Fibroblast of peridontal ligament (primary cell): Measurements from ENCODE around the gene ADAMTS16.

Source experiments
- DNase-seq: peaks from one replicate; pipeline ENCODE4 v3.0.0-alpha.2; 2010; ENCODE audit errors: extremely low read depth

ADAMTS16 gene

DNA sequence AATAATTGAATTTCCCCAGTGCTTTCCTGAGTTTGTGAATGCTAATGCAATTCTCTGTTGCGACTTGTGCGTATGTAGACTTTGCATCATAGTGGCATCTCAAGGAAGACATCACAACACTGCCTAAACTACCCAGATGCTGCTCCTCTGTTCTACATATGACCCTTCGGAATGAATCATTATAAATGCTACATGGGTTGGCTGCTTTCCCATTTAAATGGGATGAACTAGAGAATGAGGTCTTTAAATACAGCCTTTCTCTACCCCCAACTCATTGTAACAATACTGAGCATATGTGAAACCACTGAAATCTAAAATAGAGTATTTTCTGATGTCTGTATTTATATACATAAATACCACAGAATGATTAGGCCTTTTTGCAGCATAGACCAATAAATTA, 145.8 kb downstream of the ADAMTS16 start:
- no peak for DNase-seq

DNA sequence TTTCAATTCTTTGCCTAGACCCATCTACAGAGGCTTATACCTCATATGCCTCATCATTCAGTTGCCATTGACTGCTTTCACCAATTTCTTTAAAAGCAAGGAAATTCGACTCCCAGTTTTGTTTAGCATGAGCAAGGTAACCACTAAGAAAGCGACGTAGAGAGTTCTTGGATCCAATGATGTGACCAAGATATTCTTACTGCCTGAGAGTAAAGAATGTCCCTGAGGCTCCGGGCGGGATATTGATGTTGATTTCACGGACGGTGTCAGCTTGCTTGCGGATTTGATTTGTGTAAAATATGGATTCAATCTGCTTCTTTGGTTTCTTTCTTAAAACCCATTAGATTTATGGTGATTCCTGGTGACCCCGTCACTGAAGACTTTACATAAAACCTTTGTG, 147.3 kb downstream of the ADAMTS16 start:
- no peak for DNase-seq

DNA sequence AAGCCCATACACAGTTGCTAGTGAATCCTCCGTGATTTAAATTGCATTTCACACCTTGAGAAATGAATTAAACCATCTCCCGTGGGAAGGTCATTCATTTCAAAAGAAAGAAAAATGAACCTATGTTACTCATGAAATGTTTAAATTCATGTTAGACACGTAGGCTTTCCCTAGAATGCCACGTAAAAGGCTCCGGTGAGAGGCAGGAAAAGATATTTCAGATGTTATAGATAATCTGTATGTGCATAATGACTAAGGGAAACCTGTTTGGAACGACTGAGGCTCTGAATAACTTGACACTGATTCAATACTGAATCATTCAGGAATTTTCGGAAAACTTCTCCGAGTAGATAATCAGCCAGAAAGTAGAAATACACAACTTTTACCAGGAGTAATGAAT, 148.1 kb downstream of the ADAMTS16 start:
- no peak for DNase-seq

DNA sequence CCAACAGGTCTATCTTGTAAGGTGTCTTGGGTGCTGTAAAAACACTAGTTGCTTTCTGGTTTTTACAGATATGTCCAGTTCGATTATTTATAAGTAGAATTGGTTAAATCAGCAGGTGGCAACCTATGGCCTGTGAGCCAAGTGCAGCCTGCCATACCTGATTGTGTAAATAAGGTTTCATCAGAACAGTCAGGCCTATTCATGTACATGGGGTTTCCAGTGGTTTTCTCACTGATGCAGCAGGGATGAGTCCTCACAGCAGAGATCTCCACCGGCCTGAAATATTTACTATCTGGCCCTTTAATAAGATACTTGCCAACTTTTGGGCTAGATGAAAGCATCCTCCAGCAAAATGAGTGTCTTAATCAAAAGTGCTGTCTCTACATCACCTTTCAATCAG, 149.4 kb downstream of the ADAMTS16 start:
- DNase-seq, result no peak

DNA sequence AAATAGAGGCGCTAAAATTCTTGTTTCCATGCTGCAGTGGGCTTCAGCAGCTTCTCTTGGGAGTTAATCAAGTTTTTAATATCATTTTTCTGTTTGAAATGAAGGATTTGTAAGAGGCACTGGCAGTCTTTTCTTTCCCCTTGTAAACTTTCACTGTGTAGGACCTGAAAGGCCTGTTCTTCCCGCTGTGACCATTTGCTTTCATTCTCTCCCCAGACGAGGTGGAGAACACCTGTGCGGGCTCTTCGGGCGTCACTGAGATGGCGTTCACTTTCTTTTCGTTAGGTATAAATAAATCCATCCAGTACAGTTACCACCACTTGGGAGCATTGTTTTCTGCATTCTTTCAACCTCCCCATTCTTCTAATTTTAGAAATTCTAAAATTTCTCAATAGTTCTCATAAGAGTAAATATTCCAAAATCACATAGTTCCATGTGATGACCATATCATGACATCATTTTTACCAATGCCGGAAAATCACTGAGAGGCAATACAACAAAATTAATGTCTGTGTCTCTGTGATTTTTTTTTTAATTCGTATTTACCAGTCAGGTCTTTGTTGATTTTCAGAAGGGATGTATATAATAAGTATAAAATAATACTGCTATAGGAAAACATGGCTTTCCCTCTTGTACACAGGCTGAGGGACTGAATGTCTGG, 150.7 kb downstream of the ADAMTS16 start:
- DNase-seq, result no peak

DNA sequence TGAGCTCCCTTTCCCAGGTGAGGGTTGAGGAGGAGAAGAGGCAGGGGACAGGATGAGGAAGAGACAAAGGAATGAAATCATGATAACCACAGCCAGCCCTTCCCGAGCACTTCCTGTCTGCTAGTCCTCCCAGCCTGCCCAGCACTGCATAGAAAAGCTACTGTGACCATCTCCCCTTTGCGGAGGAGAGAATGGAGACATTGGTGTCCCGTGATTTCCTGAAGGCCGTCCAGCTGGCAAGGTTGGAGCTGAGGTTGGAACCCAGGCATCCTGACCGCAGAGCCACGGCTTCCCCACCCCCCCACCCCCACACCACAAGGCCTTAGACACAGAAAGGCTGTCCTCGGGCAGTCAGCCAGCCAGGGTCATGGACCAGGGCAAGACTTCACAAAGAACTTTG, 151.2 kb downstream of the ADAMTS16 start:
- DNase-seq, result no peak

DNA sequence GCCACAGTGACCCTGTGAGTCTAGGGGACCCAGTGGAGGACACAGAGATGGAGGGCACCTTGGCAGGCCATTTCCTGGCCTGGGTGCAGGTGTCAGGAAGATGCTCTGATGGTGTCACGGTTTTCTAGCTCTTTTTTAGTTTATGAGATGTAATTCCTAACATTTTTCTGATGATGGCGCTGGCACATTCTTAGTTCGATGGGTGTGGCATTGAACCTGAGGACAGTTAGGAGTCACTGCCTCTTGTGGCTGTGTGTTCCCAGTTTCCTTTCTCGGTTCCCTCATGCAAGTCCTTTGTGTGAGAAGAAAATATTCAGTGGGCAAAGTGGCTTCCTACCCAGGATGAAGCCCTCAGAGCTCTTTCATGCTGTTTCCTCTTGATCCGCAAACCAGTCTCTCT, 152.9 kb downstream of the ADAMTS16 start:
- DNase-seq, result no peak

DNA sequence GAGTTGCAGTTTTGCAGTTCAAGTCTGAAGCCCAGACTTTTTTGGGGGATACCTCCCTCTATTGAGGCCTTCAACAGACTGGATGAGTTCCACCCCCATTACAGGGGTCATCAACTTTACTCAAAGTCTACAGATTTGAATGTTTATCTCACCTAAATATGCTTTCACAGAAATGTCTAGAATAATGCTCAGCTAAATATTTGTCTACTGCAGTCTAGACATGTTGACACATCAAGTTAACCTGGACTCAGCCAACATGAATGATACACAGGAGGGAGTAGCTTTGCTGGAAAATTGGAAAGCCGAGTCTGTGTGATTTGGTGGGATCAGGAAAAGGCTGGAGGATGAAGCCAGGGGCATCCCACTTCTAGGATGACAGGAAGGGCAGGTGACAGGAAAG, 154.3 kb downstream of the ADAMTS16 start:
- DNase-seq, result no peak

DNA sequence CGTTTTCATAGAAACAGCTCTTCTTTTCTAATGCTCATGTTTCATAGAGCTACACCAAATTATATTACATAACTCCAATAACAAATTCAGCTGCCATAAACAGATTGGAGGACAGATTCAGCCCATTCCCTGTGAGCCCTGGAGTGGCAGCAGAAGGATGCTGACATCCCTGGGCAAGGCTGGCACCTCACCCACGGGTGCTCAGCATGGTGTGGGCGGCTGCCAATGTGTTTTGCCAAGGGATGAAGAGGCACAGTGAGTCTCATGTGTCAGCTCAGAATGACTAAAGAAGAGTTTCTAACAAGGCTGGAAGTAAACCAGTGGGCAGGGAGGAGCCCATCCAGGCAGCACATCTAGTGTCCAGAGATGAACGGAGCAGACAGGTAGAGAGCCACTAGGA, 155.2 kb downstream of the ADAMTS16 start:
- no peak for DNase-seq

DNA sequence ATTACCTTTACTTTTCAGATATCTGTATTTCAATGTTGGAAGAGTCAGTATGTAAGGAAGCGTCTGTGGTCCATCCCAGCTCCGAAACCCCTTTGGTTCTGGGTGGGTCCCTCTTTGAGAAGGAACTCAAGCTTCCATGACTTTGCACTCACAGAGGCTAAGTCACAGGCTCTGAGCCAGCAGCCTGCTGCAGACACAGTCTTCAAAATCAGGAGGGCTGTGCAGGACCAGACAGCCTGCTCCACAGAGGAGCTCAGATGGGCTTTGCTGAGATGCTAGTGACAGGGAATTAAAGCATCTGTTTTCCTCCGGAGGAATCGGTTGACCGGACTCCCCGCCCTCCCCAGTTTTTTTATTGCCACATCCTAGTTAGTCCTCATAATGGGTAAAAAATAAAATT, 155.9 kb downstream of the ADAMTS16 start:
- no peak for DNase-seq

DNA sequence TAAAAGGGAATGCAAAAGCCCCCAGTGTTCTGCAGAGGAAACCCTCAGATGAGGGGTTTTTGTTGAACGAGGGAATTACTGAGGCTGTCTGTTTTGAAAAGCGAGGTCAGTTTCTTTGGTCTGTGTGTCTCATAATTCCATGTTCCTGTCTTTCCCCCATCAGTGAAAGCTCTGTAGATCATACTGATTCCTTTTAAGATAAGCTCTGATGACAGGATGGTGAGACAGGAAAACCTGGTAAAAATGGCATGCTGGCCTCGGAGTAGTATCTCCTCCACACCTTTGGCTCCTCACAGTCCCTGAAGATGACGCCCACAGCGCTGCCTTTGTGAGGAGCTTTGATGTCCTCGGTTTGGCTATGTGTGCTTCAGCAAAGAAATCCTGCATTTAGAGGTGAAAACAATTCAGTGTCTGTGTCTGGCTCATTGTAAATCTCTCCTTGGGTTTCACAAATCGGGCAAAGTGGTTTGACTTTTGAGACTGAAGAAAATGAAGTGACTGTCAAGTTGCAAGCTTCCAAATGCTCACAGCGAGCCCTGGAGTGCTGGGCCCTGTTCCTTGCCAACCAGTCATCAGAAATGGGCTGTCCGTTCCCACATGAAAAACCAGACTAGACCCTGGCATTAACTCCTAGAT, 157.4 kb downstream of the ADAMTS16 start:
- DNase-seq, result no peak

DNA sequence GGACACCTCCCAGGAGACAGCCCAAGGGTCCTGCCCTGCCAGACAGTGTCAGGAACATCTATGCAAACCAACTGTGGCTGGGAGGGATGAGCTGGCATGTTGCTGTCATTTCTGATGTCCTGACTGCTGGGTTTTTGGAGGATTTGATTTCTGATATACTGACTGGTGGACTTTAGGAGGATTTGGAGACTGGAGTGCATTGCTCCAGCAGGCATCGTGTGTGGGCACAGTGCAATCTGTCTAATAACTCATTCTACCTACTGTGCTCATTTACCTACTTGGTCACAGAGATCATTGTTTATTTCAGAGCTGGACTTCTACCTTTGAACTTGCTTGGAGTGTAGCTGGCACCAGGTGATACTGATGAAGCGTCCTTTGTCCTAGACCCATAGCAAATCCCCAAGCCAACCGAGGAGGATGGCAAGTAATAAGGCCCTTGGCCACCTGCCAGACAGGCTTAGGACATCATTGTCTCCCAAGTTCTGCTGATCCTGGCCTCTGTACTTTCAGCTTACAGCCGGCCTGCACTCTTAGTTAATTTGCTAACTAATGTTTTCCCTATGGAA, 158.0 kb downstream of the ADAMTS16 start:
- DNase-seq, result no peak

DNA sequence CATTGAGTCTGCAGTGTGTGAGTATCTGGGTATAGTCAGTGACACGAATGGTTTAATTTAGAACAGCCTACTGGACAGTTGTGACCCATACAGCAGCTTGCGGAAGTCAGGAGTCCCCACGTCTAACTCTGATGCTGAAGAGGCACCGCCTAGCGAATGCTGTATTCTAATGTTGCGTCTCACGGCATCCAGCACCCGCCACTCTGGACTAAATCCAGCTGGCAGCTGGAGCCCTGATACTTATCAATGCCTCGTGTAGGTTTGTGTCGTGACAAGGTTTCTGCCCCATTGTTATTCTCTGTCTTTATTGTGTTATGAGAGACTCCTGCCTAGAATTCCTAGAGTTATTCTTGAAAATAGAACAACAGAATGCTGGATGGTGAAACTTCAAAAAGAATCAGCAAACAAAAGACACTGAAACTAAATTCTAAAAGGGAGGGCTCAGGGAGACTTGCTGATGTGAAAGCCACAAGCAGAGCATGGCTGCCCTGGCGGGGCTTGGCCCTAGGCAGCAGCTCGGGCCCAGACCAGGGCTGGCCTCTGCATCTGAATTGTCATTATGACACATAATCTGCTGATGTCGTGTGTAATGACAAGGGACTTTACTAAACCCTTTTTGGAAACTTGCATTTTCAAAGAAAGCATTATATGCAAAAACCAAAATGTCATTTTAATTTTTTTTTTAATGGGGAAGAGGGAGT, 158.9 kb downstream of the ADAMTS16 start:
- DNase-seq, result no peak

DNA sequence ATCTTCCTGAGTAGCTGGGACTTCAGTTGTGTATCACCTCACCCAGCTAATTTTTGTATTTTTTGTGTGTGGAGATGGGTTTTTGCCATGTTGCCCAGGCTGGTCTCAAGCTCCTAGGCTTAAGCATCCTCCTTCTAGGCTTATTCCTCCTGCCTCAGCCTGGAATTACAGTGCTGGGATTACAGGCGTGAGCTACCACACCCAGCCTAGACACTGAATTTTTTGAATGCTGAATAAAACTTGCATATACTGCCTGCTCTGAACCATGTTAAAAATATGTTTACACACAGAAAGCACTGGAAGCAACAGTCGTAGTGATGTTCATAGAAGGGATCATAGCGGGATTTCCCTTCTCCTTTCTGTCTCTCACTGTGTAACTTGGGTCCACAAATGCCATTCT, 161.0 kb downstream of the ADAMTS16 start:
- no peak for DNase-seq

DNA sequence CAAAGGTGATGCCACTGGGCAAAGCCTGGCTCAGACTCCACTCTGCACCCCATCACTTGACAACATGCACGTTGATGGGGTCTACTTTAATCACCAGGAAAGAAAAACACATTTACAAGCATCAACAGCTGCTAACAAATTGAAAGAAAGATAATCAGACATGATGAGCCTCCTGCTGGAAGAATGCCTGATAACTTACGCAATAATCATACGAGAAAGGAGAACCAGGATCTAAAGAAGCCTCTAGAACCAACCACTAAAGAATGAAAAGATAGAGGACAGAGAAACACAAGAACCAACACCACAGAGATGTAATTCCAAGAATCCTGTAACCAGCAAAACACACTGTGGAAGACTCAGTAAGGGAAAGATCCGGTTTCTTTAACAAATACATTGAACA, 162.1 kb downstream of the ADAMTS16 start:
- no peak for DNase-seq

DNA sequence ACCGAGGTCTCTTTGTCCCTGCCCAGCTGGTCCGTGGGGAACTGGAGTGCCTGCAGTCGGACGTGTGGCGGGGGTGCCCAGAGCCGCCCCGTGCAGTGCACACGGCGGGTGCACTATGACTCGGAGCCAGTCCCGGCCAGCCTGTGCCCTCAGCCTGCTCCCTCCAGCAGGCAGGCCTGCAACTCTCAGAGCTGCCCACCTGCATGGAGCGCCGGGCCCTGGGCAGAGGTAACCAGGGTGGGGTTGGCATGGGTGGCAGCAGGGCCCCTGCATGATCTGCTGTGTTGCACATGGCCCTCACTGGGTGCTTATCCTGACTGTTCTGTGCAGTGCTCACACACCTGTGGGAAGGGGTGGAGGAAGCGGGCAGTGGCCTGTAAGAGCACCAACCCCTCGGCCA, 163.1 kb downstream of the ADAMTS16 start:
- DNase-seq, result no peak

DNA sequence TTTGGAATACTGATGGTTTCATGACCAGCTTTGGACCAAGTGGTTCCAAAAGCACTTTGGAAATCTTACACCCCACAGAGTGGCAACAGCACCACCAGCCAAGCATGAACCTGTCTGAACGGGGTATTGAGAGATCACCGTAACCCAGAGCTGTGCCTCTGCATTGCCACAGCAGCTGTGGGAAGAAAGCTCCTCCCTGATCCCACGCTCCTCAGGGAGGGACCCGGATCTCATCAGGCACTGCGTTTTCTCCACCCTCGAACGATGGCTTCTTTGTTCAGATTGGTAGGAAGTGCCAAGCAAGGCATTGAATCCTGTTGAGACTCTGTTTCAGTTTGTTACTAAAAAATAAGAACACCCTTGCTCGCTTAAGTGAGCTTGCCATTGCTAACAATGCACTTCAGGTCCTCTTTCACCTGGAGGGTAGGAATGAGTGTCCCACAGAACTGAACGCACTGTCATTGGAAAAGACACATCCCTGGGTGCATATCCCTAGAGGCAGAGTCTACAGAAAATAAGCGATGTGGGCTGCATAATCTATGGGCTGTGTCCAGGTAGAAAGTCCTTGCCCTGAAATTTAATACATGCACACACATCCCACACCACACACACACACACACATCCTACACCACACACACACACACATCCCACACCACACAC, 164.4 kb downstream of the ADAMTS16 start:
- DNase-seq, result no peak

DNA sequence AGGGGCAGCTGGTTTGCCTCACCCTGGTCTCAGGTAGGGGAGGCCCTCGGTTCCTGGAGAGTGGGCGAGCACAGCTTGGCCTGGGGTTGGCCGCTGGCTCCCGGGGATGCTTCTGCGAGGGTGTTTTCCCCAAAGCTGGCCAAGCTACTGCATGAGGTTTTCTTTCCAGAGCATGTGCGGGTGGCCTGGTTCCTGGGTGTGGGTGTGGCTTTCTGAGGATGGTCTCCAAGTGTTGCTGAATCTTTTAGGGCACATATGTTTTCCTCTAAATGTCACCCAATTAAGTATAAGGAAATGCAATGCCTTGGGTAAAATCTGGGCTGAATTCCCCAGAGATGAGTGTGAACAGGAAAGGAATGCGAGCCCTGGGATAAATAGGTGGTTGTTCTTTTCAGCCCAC, 166.6 kb downstream of the ADAMTS16 start:
- no peak for DNase-seq

DNA sequence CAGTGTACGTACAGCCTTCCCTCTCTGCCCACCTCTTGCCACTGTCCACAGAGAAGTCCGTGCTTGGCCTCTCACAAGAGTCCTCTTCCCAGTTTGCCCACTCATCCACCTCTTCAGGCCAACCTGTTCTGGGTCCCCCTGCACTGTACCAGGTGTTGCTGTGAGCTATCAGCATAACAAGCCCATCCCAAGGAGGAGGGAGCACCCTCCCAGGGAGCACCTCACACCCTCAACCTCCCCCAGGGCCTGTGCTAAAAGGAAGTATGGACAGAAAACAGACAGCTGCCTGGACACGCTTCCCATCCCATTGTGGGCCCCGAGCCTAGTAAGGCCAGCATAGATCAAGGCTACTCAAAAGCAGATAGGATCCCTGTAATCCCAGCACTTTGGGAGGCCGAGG, 168.2 kb downstream of the ADAMTS16 start:
- no peak for DNase-seq

DNA sequence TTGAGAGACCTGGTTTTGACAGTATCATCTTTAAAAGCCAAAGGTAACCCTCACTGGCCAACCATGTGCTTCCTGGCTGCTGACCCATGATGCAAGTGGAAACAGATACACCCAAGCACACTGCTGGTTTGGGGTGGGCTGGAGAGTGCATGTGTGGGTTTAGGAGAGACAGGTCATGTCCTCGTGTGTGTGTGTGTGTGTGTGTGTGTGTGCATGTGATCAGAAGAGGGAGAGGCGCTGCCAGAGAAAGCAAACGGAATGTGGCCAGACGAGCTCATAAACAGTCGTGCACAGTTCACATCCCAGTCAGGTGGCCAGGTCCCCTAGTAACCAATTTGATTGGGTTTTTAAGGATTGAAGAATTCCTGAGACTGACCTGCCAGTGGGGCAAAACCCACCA, 169.5 kb downstream of the ADAMTS16 start:
- no peak for DNase-seq

DNA sequence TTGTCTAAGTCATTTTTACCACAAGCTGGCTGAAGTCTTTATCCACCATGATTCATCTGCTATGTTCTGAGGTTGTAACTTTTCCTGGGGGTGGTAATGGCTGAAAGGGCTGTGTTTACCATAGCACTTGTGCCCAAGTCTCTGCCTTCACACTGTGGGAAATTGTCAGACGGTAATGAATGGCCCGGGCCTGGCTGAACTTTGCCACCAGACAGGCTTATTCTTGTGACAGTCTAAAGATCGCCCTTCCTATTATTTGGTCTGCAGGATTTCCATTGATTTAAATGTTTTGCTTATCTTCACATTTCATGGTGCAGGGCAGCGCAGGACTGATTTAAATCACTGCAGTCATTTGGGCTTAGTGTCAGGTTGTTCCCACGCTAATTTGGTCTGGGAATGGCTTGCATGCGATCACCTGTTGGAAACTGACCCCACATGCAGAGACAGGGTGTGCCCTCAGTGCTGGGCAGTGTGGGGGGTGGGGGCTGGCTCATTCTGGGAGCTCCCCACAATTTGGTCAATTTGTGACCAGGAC, 173.0 kb downstream of the ADAMTS16 start:
- no peak for DNase-seq

DNA sequence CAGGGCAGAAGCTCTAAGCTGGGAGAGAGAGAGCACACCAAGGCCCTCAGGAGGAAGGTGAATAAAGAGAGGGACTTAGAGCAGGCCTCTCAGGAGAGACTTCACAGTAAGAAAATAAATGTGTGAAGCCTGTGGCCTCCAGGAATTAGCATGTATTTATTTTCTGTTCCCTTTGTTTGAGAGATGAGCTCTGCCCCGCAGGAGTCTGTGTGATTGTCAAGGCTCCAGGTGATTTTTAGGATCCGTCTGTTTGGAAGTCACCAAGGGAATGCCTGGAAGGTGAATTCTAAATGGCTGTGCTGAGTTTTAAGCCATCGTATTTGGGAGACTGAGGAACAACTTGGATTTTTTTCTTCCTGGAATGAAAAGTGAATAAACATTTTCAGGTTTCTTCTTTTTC, 174.0 kb downstream of the ADAMTS16 start:
- DNase-seq, result no peak
